Measurements from ENCODE around the gene GDF7.
"Not testable (repeated sequence)": the region's sequence is repeated elsewhere in the genome, so short reads cannot be mapped to it uniquely, and the experiment has no call there.

Gene GDF7

GRCh38 chr2:20696366-20696765, 29.4 kb downstream of the GDF7 start:
- no peak for DNase-seq (ENCODE audit: low read depth in 3 of 3, low spot score in 1 of 3)

- DNase-seq (ENCODE audit: low read depth in 3 of 3, low spot score in 1 of 3): no peak
These were observed 30.5 kb downstream of the GDF7 start for GRCh38 chr2:20697322-20697934.

- DNase-seq (ENCODE audit: low read depth in 3 of 3, low spot score in 1 of 3): no peak
These were observed 32.1 kb downstream of the GDF7 start for GRCh38 chr2:20698916-20699613.

GRCh38 chr2:20702563-20702962, 35.6 kb downstream of the GDF7 start:
- no peak for DNase-seq (ENCODE audit: low read depth in 3 of 3, low spot score in 1 of 3)

- DNase-seq (ENCODE audit: low read depth in 3 of 3, low spot score in 1 of 3): no peak
These were observed 37.9 kb downstream of the GDF7 start for GRCh38 chr2:20704886-20705285.

- no peak for DNase-seq (ENCODE audit: low read depth in 3 of 3, low spot score in 1 of 3)
These were observed 39.3 kb downstream of the GDF7 start for GRCh38 chr2:20706217-20706616.

GRCh38 chr2:20706786-20707185, 39.8 kb downstream of the GDF7 start:
- DNase-seq (ENCODE audit: low read depth in 3 of 3, low spot score in 1 of 3): no peak

- DNase-seq (ENCODE audit: low read depth in 3 of 3, low spot score in 1 of 3): no peak
These were observed 40.7 kb downstream of the GDF7 start for GRCh38 chr2:20707601-20708000.

GRCh38 chr2:20711641-20712040, 44.7 kb downstream of the GDF7 start:
- not testable (repeated sequence) for DNase-seq (ENCODE audit: low read depth in 3 of 3, low spot score in 1 of 3)

- not testable (repeated sequence) for DNase-seq (ENCODE audit: low read depth in 3 of 3, low spot score in 1 of 3)
These were observed 46.6 kb downstream of the GDF7 start for GRCh38 chr2:20713585-20713984.

- DNase-seq (ENCODE audit: low read depth in 3 of 3, low spot score in 1 of 3): not testable (repeated sequence)
These were observed 47.5 kb downstream of the GDF7 start for GRCh38 chr2:20714412-20714811.

- DNase-seq (ENCODE audit: low read depth in 3 of 3, low spot score in 1 of 3): not testable (repeated sequence)
These were observed 49.2 kb downstream of the GDF7 start for GRCh38 chr2:20716164-20716563.

- DNase-seq (ENCODE audit: low read depth in 3 of 3, low spot score in 1 of 3): no peak
These were observed 50.7 kb downstream of the GDF7 start for GRCh38 chr2:20717641-20718040.

- DNase-seq (ENCODE audit: low read depth in 3 of 3, low spot score in 1 of 3): no peak
These were observed 55.8 kb downstream of the GDF7 start for GRCh38 chr2:20722592-20723240.

- no peak for DNase-seq (ENCODE audit: low read depth in 3 of 3, low spot score in 1 of 3)
These were observed 56.6 kb downstream of the GDF7 start for GRCh38 chr2:20723543-20723942.

- no peak for DNase-seq (ENCODE audit: low read depth in 3 of 3, low spot score in 1 of 3)
These were observed 57.6 kb downstream of the GDF7 start for GRCh38 chr2:20724500-20725053.

GRCh38 chr2:20725782-20726181, 58.8 kb downstream of the GDF7 start:
- DNase-seq (ENCODE audit: low read depth in 3 of 3, low spot score in 1 of 3): no peak

GRCh38 chr2:20726913-20727312, 60.0 kb downstream of the GDF7 start:
- no peak for DNase-seq (ENCODE audit: low read depth in 3 of 3, low spot score in 1 of 3)

- no peak for DNase-seq (ENCODE audit: low read depth in 3 of 3, low spot score in 1 of 3)
These were observed 61.3 kb downstream of the GDF7 start for GRCh38 chr2:20728114-20728758.
